ENCODE measurements around the gene SLC9A7. TPM values are rescaled to one million over a fixed set of nuclear protein-coding genes. Genes with fewer than 3 reads are reported as not detected.
"Not testable (repeated sequence)": the region's sequence is repeated elsewhere in the genome, so short reads cannot be mapped to it uniquely, and the experiment has no call there.

SLC9A7 gene
- polyA plus RNA-seq, 4 donors: 3.9 to 4.9 (median 4.8) TPM

DNA sequence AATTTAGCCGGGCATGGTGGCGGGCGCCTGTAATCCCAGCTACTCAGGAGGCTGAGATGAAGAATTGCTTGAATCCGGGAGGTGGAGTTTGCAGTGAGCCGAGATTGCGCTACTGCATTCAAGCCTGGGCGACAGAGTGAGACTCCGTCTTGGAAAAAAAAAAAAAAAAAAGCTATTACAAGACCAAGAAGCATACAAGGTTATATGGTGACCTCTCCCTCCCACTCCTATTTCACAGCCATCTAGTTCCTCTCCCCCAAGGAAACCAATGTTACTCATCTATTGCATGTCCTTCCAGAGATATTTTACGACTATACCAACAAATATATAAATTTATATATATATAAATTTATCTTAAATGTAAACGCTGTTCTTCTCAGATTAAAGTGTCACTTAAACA is 3.2 kb downstream of the SLC9A7 start:
- no peak for DNase-seq (ENCODE audit: low read depth in 4 of 4, low spot score in 3 of 4)

DNA sequence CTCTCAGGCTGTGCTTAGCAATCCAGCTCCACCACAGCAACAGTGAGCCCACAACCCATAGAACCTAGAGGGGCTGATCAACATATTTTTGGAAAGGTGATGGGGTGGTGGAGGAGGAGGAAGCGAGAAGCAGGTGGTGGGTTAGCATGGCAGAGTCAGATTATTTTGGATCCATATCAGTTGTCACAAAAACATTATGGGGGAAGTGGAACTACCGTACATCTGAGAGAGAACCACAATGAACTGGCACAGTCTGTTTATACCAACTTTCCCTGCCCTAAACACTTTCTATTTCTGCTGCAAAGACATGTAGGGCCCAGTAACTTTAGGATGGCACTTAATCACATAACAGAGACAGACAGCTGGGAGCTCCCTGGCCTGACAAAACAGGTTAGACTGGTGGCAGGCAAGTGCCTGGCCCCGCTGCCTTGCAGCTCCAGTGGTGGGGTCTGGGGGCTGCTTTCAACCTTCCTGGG is 4.3 kb downstream of the SLC9A7 start:
- DNase-seq (ENCODE audit: low read depth in 4 of 4, low spot score in 3 of 4): no peak

DNA sequence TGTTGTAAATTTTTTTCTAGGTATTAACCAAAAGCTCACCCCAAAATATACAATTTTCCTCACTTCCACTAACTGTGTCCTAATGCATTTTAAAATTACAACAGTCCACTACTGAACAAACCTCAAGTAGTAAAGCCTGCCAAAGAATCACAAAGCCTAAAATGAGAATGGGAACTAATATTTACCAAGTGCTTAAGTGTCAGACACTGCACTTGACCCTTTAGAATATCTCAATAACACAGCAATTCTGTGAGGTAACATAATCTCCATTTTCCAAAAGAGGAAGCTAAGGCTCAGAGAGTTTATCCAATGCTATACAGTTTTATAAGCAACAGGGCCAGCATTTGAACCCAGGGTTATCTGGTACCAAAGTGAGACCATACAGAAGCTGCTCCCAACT is 4.9 kb downstream of the SLC9A7 start:
- DNase-seq (ENCODE audit: low read depth in 4 of 4, low spot score in 3 of 4): no peak

DNA sequence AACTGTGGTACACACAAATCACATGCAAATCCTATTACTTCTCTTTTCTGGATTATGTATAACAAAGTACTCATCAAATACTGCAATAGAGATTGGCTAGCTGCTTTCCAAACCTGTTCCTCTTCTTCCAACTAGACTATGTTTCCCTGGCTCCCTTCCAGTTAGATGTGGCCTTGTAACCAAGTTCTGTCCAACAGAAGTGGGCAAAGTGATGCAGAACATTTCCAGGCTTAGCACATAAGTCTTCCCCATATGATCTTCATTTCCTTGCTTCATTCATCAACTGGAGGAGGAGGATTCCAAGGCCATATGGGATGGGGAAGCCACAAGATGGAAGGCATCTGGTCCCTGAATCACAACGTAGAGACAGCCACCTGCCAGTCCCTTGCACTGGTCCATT is 8.0 kb downstream of the SLC9A7 start:
- DNase-seq (ENCODE audit: low read depth in 4 of 4, low spot score in 3 of 4): no peak

DNA sequence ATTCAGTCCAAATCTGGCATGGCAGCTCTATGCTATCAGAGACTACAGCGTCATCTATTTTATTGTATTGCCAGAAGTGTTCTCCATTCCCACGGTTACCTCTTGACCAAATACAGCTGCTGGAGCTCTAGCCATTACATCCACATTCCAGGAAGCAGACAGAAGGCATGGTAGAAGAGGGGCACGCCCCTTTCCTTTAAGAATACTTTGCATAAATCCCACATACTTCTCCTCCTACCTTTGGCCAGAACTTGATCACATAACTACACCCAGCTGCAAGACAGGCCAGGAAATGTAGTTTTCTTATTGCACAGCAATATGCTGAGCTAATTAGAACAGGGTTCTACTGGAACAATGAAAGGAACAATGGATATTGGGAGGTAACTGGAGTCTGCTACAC is 14.9 kb downstream of the SLC9A7 start:
- no peak for DNase-seq (ENCODE audit: low read depth in 4 of 4, low spot score in 3 of 4)

DNA sequence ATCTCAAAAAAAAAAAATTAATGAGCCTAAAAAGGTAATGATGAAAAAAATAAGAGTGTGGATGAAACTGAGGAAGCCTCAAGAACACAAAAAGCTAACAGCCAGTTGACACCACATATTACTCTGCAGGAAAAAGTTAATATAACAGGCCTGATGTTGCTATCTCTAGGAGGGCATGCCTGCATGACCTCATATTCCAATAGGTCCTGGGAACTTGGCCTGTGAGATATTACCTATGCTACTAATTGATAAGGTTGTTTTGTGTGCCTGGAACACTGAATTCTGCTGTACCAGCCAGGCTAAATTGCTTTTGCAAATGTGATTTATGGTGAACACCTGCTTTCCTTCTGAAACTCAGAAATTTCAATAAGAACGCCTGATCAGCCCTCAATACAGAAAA is 15.9 kb downstream of the SLC9A7 start:
- no peak for DNase-seq (ENCODE audit: low read depth in 4 of 4, low spot score in 3 of 4)

DNA sequence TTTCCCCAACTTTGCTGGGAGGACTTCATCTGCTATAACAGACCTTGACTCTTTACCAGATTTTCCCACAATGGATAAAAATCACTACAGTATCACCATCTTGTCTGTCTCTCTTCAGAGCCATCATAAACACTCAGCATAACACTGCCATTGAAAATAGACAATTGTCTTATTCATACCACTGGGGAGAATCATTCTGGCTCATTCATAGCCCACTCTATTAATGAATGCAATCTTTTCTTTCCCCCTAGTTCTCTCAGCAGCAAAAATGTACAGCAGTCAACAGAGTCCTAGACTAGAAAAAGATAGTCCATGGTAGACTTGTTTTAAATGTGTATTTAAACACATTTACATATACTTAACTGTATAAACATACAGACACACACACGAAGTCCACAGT is 19.2 kb downstream of the SLC9A7 start:
- DNase-seq (ENCODE audit: low read depth in 4 of 4, low spot score in 3 of 4): no peak

DNA sequence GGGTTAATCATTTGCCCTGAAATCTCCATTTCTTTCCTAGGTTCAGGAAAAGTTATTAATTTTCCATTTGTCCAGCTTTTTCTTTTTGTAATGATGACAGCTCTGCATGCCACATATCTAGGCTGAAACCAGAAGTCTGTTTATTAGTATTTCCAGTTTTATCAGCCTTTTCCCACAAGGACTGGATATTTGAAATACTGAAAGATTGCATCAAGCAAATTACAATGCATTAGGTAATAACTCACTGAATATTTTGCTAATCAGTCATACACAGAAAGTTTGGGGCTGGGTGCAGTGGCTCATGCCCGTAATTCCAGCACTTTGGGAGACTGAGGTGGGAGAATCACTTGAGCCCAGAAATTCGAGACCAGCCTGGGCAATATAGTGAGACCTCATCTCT is 21.5 kb downstream of the SLC9A7 start:
- no peak for DNase-seq (ENCODE audit: low read depth in 4 of 4, low spot score in 3 of 4)

DNA sequence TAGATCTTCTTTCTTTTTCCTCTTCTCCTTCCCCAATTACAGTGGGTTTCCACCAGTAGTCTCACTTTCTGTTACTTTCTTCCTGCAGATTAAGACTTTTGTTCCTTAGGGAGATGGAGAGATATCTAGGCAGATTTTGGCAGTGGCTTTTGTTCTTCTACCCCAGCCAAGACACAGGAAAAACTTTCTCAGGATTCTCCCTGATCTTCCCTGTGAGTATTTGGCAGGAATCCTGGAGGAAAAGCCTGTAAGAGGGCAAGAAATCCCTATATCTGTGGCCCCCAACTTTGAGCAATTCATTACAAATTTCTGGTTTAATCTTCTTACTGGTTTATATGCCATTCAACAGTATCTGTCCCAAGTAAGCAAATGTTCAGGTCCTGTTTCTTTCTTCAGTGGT is 21.9 kb downstream of the SLC9A7 start:
- DNase-seq (ENCODE audit: low read depth in 4 of 4, low spot score in 3 of 4): no peak

DNA sequence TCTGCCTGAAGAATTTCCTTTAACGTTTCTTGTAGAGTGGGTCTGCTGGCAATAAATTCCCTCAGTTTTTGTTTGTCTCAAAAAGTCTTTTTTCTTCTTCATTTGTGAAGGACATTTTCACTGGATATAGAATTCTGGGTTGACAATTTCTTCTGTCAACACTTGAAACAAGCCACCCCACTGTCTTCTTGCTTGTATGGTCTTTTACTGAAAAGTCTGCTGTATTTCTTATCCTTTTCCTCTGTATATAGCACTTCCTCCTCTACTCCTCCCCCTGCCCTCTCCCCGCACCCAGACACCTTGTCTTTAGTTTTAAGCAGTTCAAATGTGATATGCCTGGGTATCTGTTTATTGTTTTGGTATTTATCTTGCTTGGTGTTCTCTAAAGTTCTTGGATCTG is 23.3 kb downstream of the SLC9A7 start:
- DNase-seq (ENCODE audit: low read depth in 4 of 4, low spot score in 3 of 4): no peak

DNA sequence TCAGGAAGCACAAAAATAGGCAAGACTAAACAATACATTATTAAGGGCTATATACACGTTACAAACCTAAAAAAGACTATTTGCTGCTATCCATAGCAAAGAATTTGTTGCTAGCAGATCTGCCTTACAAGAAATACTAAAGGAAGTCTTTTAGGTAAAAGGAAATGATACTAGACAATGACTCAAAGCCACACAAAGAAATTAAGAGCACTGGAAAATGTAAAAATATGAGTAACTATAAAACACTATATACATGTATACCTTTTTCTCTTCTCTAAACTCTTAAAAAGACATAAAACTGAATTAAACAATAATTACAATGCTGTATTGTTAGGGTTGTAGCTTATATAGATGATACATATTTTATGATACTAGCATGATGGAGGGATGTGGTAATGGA is 25.7 kb downstream of the SLC9A7 start:
- no peak for DNase-seq (ENCODE audit: low read depth in 4 of 4, low spot score in 3 of 4)

DNA sequence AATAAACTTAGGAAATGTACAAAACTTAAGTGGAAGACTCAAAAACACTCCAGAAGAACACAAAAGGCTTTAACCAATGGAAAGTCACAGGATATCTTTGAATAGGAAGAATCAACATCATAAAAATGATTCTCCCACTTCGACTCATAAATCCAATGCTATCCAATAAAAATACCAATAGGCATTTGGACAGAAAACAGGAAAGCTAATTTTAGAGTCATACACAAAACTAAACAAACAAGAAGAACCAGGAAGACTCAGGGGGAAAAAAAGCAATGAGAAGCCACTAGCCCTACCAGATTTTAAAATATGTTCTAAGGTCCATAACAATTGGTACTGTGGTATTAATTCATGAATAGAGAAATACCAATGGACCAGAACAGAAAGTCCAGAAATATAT is 28.2 kb downstream of the SLC9A7 start:
- DNase-seq (ENCODE audit: low read depth in 4 of 4, low spot score in 3 of 4): no peak

DNA sequence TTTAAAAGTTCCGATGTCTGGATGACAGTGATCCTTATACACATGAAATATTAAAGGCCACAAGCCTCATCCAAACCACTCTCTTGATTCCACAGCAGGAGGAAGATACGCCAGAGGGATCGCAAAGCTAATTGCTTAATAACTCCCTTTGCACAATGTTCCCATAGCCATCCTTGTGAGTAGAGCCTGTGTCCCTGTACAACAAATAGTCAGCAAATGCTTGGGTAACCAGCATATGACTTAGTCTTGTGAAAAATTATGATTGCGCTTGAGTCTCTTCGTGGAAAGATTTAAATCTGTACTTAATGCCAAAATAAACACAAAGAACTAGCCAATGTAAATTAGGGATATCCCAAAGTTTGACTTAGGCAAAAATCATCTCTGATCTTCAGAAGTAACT is 31.5 kb downstream of the SLC9A7 start:
- DNase-seq (ENCODE audit: low read depth in 4 of 4, low spot score in 3 of 4): no peak

DNA sequence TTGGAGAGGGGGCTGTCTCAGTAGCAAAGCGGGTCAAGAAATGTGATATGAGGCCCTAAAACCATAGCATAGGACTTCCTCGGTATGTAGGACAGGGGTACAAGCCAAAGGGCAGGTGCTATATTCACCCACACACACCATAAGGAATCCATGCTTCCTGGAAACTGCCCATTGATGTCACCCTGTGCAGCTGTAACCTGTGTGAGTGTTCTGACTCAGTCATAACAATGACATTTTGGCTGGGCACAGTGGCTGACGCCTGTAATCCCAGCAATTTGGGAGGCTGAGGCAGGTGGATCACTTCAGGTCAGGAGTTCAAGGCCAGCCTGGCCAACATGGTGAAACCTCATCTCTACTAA is 35.4 kb downstream of the SLC9A7 start:
- DNase-seq (ENCODE audit: low read depth in 4 of 4, low spot score in 3 of 4): not testable (repeated sequence)

DNA sequence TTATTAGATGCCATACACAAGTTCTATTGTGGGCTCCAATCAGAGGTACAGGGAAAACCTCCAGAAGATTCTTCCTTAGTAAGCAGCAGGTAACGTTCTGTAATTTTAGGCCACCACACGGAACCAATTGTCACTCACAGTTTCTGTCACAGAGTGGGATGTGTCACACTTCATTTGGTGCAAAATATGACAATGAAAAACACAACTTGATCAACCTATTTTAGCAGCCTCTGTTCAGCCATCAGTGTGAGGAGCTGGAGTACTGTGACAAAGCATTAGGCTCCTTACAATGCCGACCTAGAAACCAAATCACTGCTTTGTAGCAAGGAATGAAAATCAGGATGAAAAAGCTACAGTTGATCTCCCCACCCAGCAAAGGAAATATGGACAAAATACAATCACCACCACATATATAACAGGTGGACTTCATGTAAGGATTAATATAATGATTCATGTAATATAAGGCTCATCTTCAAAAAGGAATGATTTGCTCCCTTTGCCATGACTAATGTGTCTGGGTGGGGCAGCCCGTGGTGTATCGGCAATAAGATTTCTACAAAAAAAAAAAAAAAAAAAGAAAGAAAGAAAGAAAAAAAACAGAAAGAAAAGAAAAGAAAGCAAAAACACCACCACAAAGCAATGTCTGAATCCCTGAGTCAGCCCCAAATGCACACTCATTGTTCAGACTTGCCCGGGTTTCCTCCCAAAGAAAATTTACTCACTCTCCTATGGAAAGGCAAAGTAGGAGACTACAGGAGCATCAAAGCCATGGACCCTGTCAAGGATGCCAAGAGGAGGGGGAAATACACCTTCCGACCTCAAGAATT is 36.0 kb downstream of the SLC9A7 start:
- no peak for DNase-seq (ENCODE audit: low read depth in 4 of 4, low spot score in 3 of 4)

DNA sequence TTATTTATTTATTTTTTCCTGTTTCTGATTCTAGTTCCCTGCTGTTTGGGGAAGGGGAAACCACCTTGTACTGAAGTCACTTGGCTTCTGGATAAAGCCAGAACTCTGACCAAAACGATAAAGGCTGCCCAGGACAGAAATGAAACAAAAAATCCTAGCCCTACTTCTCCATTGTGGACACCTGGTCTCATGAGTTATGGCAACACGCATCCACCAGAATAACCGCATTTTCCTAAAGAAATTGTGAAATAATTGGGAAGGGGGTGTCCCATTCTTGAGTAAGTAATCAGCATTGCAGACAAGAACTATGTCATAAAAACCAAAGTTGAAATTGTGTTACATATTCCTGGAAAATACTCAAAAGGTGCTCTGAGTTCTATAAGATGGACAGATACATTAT is 42.1 kb downstream of the SLC9A7 start:
- no peak for DNase-seq (ENCODE audit: low read depth in 4 of 4, low spot score in 3 of 4)

DNA sequence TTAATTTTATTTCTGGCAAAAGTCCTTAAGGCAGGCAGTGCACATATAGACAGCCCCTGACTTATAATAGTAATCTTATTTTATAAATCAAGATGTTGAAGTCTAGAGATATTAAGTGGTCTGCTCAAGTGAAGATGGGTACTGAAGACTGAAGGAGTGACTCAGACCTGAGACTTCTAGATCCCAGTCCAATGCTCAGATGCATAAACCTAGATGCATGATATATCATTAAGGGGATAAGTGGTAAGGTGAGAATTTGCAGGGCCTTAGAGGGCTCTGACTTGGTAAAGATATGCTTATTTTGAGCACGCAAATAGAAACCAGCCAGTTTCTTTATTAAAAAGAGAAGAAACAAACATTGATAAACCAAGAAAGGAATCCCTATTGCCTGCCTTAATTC is 42.9 kb downstream of the SLC9A7 start:
- no peak for DNase-seq (ENCODE audit: low read depth in 4 of 4, low spot score in 3 of 4)

DNA sequence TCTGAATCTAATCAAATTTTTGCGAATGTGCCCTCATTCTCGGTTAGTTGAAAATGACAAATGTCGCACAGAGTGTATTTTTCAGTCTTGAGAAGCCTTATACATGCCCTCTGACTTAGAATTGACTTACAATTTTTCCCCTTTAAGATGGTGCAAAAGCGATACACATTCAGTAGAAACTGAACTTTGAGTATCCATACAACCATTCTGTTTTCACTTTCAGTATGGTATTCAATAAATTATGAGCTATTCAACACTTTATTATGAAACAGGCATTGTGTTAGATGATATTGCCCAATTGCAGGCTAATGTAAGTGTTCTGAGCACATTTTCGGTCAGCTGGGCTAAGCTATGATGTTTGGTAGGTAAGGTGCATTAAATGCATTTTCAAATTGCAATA is 43.4 kb downstream of the SLC9A7 start:
- DNase-seq (ENCODE audit: low read depth in 4 of 4, low spot score in 3 of 4): no peak

DNA sequence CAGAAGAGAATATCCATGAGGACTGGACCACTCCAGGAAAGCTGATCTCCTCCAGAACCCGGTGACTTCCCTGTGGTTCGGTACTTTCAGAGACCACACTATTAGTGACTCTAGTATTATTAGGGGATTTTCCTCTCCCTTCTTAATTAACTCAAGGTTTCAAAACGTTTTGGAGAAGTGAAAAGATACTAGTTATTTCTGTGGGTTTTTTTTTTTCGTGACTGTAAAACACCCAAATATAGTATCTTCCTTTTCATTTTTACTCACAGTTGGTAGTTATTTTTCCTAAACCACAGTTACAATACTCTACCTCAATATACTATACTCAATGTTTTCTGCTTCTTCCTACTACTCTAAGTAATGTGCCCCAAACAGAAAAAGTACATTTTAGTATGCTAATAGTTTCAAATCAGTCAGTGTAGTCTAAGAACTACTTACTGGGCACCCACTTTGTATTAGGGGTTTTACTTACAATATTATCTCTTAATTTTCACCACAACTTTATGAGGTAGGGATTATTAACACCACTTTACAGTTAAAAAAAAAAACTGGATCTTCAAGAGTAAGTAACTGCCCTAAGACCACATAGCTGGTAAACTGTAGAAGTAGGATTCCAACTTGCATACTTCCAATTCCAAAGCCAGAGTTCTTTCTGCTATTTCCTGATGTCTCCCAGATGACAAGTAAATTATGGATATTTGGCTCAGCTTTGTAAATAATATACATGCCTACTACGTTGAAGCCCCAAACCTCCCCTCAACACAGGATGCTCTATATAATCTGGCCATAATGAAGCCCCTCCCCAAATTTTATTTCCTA is 45.0 kb downstream of the SLC9A7 start:
- no peak for DNase-seq (ENCODE audit: low read depth in 4 of 4, low spot score in 3 of 4)

DNA sequence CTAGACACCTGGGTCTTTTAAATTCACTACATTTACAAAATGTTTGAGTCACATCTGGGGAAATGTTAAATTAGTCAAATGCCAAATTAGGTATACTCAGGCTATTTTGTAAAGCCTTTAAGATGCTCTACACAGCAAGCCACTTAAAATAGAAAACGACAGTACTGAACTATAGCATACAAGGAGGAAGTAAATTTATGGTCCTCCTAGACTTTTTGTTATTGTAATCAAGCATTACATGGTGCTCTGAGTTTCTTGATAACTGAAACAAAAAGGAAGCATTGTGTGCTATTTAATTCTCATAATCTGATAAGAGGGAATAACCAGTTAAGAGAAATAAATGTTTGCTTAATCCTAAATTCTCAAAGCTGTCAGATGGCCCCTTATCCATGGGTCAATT is 46.2 kb downstream of the SLC9A7 start:
- no peak for DNase-seq (ENCODE audit: low read depth in 4 of 4, low spot score in 3 of 4)

DNA sequence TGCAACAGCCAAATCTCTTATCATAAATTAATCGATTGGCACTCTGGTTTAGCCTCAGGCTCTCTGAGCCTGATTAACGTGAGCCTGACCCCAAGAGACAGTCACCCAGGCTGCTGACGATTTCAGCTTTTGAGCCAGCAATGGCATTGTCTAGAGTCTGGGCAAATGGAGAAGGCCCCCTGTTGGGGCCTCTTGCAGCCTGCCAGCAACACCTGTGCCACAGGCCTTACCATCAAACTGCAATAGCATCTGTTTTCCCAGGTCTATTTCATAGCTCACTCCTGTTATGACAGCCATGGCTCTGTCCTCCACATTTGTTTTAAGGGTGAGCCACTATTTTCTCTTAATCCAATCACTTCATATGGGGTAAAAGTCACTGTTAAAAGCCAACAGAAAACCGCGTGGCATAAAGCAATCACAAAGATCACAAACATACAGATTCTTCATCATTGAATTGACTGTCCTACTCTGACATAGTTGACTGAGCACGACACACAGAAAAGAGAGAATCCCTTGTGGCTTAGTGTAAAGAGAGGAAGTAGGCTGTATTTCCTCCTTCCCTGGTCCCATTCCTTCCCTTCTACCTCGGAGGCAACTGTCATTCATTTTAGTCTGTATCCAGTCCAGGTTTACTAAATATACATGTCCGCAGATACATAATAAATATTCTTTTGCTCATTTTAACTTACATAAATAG is 47.8 kb downstream of the SLC9A7 start:
- DNase-seq (ENCODE audit: low read depth in 4 of 4, low spot score in 3 of 4): no peak
